MV-4-11 (cell line): ENCODE measurements around the gene BAIAP2.

Experiments used
- DNase-seq: peaks from one replicate; lab custom pipeline; 2025; lab: John Stamatoyannopoulos, UW

Gene BAIAP2, protein sequence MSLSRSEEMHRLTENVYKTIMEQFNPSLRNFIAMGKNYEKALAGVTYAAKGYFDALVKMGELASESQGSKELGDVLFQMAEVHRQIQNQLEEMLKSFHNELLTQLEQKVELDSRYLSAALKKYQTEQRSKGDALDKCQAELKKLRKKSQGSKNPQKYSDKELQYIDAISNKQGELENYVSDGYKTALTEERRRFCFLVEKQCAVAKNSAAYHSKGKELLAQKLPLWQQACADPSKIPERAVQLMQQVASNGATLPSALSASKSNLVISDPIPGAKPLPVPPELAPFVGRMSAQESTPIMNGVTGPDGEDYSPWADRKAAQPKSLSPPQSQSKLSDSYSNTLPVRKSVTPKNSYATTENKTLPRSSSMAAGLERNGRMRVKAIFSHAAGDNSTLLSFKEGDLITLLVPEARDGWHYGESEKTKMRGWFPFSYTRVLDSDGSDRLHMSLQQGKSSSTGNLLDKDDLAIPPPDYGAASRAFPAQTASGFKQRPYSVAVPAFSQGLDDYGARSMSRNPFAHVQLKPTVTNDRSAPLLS

DNA sequence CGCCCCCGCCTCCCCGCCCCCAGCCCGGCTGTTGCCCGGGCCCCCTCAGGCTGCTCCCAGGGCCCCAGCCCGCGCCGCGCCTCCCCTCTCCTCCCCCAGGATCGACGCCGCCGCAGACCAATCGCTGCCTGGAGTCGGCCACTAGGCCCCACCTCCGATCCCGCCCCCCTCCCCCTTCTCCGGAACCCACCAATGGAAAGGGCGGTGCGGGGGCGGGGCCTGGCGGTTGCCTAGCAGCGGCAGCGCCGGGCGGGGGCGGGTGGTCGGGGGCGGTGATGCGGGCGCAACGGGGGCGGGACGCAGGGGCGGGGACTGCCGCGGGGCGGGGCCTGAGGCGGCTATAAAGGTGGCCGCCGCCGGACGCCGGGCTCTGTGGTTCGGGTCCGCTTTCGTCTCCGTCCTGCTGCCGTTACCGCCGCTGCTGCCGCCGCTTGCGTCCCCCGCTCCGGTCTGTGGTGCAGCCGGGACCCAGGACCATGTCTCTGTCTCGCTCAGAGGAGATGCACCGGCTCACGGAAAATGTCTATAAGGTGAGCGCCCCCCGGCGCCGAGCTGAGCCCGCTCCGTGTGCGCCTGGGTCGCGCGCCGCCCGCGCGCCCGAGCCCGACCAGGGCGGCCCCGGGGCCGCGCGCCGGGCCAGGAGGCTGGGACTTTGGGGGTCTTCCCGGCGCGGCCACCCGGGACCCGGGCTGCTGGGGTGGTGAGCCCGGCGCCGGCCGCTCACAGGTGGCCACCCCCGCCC, at the start of gene BAIAP2:
Gene BAIAP2 (plus strand): TSS at position 373 of the 742 bp plus-strand sequence. CDS start 104 bp downstream, at position 477.
- peak; percentile 81 for DNase-seq

DNA sequence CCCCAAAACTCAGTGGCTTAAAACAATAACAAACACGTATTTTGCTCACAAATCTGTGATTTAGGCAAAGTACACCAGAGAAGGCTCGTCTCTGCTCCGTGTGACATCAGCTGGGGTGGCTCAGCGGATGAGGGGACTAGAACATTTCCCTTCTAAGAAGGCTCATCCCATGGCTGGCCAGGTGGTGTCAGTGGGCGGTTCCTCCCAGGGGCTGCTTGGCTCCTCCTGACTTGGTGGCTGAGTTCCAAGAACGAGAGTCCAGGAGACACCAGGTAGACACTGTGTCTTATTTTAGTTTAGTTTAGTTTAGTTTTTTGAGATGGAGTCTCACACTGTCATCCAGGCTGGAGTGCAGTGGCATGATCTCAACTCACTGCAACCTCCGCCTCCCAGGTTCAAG, 48.9 kb upstream of the BAIAP2 start:
- no peak for DNase-seq

DNA sequence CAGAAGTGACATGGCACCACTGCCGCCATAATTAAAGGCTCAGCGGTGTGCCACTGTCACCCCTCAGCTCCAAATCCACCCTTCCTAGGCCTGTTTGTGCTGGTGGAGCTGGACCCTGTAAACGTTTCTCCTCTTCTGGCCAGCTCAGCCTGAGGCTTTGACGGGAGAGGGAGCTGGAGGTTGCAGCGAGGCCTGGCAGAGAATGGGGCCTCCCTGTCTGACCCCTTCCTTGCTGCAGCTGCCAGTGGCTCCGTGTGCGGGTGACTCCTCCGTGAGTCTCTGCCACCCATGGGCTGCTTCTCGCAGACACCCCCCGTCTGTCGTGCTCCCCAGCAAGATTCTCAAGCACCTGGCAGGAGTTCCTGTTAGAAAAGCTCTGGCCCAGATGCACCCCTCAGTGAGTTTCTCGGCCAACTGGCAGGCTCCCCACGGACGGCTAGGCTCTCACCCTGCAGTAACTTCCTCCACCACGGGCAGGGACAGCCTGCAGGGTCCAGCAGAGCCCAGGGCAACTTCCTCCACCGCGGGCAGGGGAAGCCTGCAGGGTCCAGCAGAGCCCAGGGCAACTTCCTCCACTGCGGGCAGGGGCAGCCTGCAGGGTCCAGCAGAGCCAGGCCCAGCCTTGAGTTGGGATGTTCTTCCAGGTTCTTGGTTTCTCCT, 48.0 kb upstream of the BAIAP2 start:
- no peak for DNase-seq

DNA sequence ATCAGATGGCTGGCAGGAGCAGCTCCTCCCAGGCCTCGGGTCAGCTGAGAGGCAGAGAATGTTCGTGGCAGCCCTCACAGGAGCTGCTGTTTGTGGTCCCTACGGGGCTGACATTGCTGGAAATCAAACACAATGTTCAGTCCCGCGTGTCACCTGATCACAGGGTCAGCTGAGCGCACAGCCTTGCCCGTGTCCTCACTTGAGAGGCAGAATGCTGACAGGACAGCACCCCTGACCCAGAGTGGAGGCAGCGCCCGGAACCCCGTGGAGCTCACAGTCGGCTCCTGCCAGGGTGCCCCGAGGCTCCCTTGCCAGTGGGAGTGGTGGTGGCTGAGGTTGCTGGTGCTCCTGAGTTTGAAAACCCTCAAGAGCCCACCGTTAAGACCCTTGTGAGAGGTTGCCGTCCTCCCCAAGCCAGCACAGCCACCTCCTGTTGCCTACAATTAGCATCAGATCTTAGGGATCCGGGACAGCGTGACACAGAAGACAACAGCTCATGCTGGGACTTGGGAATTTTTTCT, 47.0 kb upstream of the BAIAP2 start:
- no peak for DNase-seq

DNA sequence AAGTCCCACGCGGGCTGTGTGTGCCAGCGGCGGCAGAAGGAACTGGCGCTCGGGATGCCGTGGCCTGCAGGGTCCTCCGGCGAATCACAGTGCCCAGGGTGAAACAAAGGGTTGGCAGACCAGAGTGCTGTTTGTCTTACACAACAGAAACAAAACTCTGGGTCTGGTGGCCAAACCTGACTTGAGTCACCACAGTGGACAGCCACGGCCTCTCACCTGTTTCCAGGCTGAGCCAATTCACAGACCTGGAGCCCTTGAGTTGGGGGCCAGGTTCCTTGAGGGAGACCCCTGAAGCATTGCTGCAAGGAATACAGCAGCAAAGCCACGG, 45.4 kb upstream of the BAIAP2 start:
- peak; percentile 43 for DNase-seq

DNA sequence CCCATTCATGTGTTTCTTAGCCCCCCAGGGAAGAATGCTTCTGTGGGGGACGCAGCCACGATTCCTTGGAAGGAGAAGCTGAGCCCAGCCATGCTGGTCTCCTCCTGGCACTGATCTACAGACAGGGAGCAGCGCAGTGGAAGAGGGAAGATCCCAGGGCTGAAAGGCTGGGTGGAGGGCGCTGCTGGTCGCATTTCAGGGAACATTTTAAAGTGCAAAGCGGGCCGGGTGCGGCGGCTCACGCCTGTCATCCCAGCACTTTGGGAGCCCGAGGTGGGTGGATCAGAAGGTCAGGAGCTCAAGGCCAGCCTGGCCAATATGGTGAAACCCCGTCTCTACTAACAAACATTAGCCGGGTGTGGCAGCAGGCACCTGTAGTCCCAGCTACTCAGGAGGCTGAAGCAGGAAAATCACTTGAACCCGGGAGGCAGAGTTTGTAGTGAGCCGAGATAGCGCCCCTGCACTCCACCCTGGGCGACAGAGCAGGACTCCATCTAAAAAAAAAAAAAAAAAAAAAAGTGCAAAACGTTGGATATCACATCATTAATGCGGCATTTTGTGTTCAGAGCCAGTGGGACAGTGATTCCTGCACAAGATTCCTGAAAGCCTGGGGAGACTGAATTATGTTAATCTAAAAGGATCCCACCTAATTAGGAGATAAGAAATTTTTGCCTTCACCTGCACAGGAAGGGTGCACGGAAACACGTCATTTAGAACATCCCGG, 43.9 kb upstream of the BAIAP2 start:
- no peak for DNase-seq

DNA sequence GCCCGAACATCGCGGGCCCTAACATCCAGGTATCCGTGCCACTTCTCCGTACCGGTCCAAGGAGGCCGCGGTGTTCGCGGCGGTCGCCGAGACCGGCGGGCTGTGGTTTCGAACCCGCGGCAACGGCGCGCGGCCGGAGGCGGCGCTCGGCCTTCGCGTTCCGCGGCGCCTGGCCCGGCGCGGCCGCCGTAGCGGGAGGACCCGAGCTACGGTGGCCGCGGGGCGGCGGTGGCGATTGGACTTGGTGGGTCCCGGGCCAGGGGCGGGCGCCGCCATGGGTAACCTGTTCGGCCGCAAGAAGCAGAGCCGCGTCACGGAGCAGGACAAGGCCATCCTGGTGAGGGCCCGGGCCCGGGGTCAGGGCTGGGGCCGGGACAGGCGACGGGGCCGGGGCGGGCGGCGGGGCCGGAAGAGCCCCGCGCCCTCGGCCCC, 43.3 kb upstream of the BAIAP2 start, which contains the start of gene CHMP6:
Gene CHMP6 (plus strand): TSS at position 197 of the 432 bp plus-strand sequence. CDS start 78 bp downstream, at position 275.
- peak; percentile 36 for DNase-seq

DNA sequence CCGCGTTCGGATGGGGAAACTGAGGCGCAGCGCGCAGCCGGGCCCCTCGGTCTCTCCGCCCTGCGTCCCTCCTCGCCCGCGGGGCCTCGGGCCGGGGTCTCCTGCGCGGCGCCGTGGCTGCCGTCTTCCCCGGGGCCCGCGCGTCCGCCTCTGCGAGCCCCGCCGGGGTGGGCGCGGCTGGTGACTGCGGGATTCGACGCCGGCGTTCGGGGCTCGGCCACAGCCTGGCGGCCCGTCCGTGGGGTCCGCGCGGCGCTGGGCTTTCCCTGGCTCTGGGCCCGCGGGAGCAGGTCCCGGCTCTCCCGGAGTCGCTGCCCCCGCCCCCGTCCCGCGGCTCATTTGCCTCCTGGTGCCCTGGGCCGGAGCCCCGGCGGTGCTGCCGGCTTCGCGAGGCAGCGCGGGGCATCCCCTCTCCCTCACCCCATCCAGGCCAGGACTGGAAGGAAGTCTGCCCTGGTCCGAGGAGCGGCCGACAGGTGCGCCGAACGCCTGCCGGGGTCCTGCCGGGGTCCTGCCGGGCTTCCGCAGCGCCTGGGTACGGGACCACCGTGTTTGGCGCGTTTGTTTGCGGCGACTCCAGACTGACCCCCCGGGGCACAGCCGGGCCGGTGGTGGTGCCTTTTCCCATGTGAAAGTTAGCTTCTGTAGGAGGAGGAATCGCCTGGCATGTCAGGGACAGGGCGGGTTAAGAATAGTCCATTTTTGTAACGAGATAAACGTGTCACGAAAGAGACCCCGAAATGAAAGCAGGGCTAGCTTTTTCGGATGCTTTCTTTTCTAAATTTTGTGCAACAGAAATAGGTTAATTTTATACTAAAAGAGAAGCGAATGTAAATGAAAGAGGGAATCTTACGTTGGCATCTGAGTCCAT, 42.6 kb upstream of the BAIAP2 start:
- DNase-seq = no peak

DNA sequence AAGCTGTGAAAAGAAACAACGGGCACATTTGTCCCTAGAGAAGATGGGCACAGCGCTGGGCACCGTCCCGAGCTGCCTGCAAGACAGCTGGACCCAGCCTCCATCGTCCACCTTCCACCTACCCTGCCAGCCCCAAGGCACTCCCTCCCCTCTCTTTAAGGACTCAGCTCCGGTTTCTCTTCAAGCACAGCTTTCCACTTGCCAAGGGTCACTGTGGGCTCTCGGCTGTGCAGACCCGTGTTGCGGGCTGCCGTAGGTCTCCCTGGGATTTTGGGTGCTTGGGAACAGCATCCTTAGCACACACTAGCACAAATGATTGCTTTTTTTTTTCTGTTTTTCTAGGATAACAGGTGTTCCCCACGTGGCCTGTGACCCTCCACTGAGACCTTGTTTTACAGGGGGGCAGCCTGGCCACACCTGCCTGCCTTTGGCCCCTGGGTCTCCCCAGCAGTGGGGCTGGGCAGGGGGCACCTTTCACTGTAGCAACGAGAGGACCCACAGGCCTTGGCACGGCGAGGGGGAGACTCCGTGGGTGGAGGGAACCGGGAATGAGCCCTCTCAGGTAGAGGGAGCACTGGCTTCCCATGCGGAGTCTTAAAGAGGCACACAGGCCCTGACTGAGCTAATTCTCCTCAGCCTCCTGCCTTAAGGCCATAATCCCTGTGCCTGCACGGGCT, 41.9 kb upstream of the BAIAP2 start:
- DNase-seq = peak; percentile 16

DNA sequence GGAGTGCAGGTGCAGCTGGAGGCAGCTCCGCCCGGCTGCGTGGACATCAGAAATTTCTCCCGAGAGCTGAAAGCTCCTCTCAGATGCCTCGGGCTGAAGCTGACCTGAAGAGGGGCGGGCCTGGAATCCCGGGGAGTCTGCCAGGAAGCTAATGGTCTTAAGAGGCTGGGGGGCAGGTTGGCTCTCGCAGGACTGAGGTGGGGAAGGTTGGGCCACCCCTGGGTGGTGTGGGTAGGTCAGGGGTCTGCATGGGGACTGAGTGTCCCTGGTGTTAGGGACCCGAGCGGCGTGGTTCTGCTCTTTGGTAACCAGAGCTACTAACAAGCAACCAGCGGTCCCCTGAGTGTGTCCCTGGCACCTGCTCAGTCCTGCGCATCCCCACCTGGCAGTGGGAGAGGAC, 39.8 kb upstream of the BAIAP2 start:
- no peak for DNase-seq

DNA sequence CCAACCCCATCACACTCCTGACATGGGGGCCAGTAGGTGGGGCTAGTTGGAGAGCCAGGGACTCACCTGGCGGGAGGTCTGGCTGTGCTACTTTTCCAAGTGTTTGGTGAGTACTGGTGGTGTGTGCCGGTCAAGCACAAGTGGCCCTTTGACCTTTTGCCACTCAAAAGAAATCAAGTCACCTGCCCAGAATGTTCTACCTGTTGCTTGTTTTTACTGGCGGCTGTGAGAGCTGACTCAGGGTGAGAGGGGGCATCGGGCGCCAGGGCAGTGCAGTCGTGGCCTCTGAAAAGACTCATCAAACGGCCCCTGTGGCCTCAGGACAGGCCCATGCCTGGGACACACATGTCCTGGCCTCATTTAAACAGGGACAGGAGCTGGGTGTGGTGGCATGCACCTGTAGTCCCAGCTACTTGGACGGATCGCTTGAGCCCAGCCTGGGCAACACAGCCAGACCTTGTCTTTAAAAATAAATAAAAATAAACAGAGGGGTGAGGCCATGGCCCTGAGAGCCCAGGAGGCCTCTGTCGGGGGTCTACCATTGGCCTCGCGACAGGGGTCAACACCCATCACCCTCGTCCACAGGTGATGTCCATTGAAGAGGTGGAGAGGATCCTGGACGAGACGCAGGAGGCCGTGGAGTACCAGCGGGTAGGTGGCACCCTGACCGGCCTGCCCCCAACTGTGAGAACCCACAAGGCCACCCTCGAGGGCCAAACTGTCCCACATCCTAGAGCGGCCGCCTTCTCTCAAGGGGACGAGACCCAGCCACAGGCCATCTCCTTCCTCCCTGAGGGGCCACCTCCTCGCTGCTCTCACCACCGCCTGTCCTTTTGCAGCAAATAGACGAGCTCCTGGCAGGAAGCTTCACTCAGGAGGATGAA, 38.3 kb upstream of the BAIAP2 start:
- DNase-seq = no peak

DNA sequence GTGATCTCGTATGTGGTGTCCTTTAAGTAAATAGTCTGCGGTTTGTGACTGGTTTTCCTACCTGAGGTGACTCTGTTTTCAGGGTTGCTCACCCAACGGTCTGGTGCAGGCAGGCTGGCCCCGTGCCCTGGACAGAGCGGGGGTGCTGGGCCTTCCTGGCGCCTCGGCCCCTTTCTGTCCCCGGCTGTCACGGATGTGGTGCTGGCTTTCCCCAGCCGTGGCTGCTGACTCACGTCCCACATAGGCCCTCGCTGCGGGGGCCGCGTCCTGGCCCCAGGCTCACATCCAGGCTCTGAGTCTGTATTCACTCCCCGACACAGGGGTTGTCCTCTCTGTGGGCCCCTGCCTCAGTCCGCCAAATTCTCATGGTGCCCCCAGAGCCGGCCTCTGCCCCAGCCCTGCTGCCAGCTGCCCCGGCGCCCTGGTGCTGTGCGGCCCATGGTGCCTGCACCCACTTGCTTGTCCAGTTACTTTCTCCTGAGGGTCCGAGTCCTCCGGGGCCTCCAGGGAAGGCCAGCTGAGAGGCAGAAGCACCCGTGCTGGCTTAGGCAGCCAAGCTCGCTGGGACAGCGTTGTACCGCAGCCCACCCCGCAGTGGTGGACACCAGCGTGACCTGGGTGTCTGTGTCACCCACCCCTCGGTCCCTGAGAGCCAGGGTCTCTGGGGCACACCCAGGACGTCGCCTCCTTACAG, 37.4 kb upstream of the BAIAP2 start:
- DNase-seq = peak; percentile 61

DNA sequence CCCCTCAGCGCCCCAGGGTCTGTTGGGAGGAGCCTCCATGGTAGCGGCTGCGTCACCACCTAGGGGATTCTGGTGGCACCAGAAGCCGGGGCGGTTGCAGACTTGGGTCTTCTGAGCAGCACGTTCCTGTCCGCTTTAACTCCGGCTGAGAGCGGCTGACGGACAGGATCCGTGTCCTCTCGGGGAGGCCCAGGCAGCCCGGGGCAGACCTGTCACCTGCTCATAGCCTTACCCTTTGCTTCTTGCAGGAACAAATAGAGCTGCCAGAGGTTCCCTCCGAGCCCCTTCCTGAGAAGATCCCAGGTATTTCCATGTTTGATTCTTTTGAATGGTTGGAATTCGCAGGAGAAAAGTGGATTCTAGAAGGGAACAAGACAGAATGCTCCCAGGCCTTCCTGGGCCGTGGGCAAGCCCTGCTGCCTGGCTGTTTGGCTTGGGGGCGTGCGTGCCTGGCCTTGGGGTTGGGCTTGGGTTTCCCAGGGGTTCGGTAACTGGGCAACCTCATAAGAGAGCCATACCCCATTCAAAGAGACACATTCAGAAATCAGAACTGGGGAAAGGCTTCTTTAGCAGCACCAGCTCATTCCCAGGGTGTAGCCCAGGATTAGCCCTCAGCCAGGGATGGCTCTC, 36.7 kb upstream of the BAIAP2 start:
- DNase-seq = no peak

DNA sequence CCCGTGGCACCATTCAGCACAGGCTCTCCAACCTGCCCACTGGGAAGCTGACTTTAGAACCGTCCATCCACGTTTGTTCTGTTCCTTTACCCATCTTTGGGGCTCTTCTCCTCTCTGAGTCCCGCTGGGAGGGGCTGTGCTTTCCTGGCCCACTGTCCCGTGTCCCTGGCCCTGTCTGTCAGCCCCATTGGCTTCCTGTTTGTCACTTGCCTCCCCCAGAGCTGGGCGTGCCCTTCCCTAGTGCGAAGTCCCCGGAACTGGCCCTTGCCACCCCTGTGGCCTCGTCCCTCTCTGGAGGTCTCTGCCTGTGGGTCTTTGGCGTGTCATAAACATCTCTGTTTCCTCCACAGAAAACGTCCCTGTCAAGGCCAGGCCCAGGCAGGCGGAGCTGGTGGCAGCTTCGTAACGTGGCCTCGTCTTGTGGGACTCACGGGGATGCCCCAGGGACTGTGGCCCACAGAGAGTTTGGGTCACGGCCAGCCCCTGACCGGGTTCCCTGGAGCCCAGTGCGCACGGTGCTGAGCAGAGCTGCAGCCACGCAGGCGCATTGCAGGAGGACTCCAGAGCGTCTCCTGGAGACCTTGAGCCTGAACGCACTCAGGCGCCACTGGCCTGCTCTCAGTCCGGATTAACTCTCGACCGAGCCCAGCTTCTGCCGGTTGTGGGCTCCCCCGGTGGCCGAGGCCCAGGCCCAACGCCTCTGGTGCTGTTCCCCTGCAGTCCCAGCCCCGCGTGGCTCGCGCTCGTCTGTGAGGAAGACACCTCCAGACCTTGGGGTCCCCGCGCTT, 36.0 kb upstream of the BAIAP2 start:
- no peak for DNase-seq

DNA sequence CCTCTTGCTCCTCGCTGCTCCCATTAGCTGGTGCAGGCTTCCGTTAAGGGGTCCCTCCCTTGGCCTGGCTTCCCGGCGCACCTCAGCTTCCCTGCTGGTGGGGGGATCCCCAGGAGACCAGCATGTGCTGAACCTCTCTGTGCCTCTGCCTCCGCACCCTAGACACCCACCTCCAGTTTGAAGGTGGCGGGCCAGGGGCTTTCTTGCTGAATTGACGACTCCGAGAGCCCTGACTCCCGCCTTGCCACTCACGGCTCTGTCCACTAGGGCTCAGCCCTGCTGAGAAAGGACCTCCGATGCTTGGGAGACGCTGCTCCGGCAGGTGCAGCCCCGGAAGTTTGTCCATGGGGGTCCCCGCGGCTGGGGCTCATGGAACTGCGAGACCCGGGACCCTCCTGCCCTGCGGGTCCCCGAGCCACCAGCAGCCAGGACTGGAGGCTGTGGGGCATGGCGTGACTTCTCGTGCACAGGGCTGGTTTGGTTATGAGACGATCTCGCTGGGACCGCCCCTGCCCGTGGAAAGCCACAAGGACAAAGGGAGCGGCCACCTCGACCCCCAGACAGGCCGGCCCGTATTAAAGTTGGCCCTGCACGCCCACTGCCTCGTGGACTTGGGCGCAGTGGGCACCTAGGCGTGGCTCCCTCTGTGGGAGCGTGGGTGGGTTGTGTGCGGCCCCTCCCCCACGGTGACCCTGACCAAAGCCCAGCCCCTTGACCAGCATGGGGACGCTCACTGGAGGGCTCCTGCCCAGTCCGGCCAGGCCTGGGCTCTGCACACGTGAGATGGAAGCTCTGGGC, 35.2 kb upstream of the BAIAP2 start:
- no peak for DNase-seq

DNA sequence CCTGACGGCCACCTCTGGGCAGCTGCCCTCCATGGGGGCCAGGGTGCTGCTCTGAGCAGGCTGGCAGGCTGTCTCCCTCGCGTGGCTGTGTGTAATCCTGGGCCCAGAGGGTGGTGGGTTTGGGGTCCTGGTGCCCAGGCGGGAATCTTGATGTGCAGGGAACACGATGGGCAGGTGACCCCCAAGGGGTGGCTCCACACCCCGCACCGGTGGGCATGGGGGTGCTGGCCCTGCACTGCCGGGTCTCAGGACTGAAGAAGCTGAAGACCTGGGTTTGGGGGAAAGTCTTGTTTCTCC, 34.7 kb upstream of the BAIAP2 start:
- no peak for DNase-seq
